ENCODE measurements around the gene NUDT19. TPM values are rescaled to one million over a fixed set of nuclear protein-coding genes. Genes with fewer than 3 reads are reported as not detected.

Gene NUDT19
- total and polyA plus RNA-seq, 9 of the 15 experiments (the other 6 are each of a cell fraction or from before 2014, with no cell fraction given): 9.6 to 38.6 (median 14.4) TPM

DNA sequence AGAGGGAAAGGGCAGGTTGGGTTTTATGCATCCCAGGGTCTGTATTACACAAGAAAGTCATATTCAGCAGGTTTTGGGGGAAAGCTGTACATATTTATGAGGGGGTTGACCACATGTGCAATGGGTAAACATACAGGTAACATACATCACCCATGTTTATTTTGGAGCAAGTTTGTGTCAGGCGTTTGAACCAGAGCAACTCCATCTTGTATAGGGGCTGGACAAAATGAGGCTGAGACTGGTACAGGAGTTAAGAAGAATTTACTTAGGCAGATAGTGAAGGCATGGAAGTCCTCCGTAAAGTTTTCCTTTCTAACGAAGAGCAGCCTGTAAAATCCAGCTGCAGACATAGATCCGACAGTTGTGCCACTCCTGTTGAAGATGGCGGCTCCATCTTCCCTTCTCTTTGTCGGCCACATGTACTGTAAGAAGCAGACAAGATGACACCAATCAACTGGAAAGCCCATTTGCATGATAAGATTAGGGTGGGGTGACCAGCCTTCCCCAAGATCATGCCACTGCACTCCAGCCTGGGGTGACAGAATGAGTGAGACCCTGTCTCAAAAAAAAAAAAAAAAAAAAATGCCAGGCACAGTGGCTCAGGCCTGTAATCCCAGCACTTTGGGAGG is 4.7 kb upstream of the NUDT19 start (continued):
- TF ChIP-seq, protein P1, sequence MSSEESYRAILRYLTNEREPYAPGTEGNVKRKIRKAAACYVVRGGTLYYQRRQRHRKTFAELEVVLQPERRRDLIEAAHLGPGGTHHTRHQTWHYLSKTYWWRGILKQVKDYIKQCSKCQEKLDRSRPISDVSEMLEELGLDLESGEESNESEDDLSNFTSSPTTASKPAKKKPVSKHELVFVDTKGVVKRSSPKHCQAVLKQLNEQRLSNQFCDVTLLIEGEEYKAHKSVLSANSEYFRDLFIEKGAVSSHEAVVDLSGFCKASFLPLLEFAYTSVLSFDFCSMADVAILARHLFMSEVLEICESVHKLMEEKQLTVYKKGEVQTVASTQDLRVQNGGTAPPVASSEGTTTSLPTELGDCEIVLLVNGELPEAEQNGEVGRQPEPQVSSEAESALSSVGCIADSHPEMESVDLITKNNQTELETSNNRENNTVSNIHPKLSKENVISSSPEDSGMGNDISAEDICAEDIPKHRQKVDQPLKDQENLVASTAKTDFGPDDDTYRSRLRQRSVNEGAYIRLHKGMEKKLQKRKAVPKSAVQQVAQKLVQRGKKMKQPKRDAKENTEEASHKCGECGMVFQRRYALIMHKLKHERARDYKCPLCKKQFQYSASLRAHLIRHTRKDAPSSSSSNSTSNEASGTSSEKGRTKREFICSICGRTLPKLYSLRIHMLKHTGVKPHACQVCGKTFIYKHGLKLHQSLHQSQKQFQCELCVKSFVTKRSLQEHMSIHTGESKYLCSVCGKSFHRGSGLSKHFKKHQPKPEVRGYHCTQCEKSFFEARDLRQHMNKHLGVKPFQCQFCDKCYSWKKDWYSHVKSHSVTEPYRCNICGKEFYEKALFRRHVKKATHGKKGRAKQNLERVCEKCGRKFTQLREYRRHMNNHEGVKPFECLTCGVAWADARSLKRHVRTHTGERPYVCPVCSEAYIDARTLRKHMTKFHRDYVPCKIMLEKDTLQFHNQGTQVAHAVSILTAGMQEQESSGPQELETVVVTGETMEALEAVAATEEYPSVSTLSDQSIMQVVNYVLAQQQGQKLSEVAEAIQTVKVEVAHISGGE (CRISPR knock-in tag; IDR thresholded peaks at IDR 0.05): peak in 1 of 3 experiments; percentile 68; a peak in 2 of 6 replicates
- no peak for TF ChIP-seq FOXK1 (CRISPR knock-in tag; IDR thresholded peaks at IDR 0.05; ENCODE audit: borderline replicate concordance)
- TF ChIP-seq NFIX (CRISPR knock-in tag; IDR thresholded peaks at IDR 0.05; ENCODE audit: low read depth): 0 out of 2 replicates have a peak, but pooled peaks have one; percentile 6
- TF ChIP-seq, protein P2, sequence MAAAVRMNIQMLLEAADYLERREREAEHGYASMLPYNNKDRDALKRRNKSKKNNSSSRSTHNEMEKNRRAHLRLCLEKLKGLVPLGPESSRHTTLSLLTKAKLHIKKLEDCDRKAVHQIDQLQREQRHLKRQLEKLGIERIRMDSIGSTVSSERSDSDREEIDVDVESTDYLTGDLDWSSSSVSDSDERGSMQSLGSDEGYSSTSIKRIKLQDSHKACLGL (CRISPR knock-in tag; IDR thresholded peaks at IDR 0.05; ENCODE audit: borderline replicate concordance, poor library complexity, severe bottlenecking): peak; percentile 70
- TF ChIP-seq, protein P3, sequence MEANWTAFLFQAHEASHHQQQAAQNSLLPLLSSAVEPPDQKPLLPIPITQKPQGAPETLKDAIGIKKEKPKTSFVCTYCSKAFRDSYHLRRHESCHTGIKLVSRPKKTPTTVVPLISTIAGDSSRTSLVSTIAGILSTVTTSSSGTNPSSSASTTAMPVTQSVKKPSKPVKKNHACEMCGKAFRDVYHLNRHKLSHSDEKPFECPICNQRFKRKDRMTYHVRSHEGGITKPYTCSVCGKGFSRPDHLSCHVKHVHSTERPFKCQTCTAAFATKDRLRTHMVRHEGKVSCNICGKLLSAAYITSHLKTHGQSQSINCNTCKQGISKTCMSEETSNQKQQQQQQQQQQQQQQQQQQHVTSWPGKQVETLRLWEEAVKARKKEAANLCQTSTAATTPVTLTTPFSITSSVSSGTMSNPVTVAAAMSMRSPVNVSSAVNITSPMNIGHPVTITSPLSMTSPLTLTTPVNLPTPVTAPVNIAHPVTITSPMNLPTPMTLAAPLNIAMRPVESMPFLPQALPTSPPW (CRISPR knock-in tag; IDR thresholded peaks at IDR 0.05): no peak; the same call in 1 of the 2 replicates
- no peak for TF ChIP-seq SAFB2 (IDR thresholded peaks at IDR 0.05; ENCODE audit: borderline replicate concordance, low read depth, low read length, severe bottlenecking)
- no peak for TF ChIP-seq CTBP1 (IDR thresholded peaks at IDR 0.05; ENCODE audit: borderline replicate concordance)
- no peak for TF ChIP-seq ZNF717 (CRISPR knock-in tag; IDR thresholded peaks at IDR 0.05)
- TF ChIP-seq PPARD (CRISPR knock-in tag; IDR thresholded peaks at IDR 0.05): peak; percentile 75
- TF ChIP-seq, protein P4, sequence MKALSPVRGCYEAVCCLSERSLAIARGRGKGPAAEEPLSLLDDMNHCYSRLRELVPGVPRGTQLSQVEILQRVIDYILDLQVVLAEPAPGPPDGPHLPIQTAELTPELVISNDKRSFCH (CRISPR knock-in tag; IDR thresholded peaks at IDR 0.05): peak; percentile 81; the same call in 1 of the 2 replicates
- TF ChIP-seq, protein P4 (tag; IDR thresholded peaks at IDR 0.05): peak; percentile 98
- no peak for TF ChIP-seq CHD2 (IDR thresholded peaks at IDR 0.05; ENCODE audit: low read depth, low read length)
- no peak for TF ChIP-seq CBFA2T3 (IDR thresholded peaks at IDR 0.05)
- peak; percentile 97 for TF ChIP-seq ZNF583 (CRISPR knock-in tag; IDR thresholded peaks at IDR 0.05)
- TF ChIP-seq POLR2AphosphoS5 (IDR thresholded peaks at IDR 0.05; ENCODE audit: control insufficient read depth, insufficient read depth, low read depth, low read length): no peak
- peak in 1 of 2 experiments; percentile 28; a peak in 1 of 4 replicates for TF ChIP-seq FOXA3 (CRISPR knock-in tag; conservative IDR thresholded peaks at IDR 0.05 in 1 of 2, IDR thresholded peaks at IDR 0.05 in 1 of 2)
- no peak for TF ChIP-seq ZNF764 (CRISPR knock-in tag; IDR thresholded peaks at IDR 0.05; ENCODE audit: low read depth)
- TF ChIP-seq RHOXF2B (CRISPR knock-in tag; conservative IDR thresholded peaks at IDR 0.05): 0 out of 2 replicates have a peak, but pooled peaks have one; percentile 43
- peak; percentile 81; the same call in 1 of the 2 replicates for TF ChIP-seq ZNF586 (CRISPR knock-in tag; conservative IDR thresholded peaks at IDR 0.05)
- TF ChIP-seq ZNF174 (CRISPR knock-in tag; IDR thresholded peaks at IDR 0.05): 0 out of 2 replicates have a peak, but pooled peaks have one; percentile 76

All from K562 (cell line).